Erythroblast (primary cell): ENCODE results near the gene CLCN2.

Experiments used
- GATA1 ChIP-seq: IDR thresholded peaks from 2 replicates; pipeline ENCODE4 v1.6.1; 2011; ENCODE audit warnings: low read depth, mild to moderate bottlenecking, control low read depth, low read length, moderate library complexity
- POLR2A ChIP-seq: IDR thresholded peaks from 2 replicates; pipeline ENCODE4 v1.6.1; 2011; ENCODE audit warnings: mild to moderate bottlenecking, low read length

DNA sequence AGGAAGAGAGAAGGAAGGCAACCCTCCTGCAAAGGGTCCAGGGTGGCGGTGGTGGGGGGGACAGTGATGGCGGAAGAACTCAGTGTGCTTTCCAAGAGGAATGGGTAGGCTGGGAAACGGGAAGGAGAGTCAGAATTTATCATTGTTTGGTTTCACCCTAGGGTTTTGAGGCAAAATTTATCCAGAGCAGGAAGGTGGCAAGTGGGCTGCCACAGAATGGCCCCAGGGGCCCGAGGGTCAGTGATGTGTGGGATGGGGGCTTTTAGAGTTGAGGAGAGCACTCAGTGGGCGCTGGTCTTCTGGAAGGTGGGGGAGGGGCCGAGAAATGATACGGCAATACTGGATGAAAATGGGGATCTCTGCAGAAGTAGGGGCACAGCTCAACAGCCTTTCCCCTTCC lies 23.4 kb downstream of the CLCN2 start:
- no peak for TF ChIP-seq POLR2A
- TF ChIP-seq GATA1: no peak
